AG20443 (cell line): ENCODE measurements around the gene MED13L.
"Not testable (repeated sequence)": the region's sequence is repeated elsewhere in the genome, so short reads cannot be mapped to it uniquely, and the experiment has no call there.

ENCODE experiments used
- DNase-seq: peaks from one replicate; pipeline ENCODE4 v3.0.0; 2012; ENCODE audit warnings: low spot score, mixed read lengths

MED13L gene

DNA sequence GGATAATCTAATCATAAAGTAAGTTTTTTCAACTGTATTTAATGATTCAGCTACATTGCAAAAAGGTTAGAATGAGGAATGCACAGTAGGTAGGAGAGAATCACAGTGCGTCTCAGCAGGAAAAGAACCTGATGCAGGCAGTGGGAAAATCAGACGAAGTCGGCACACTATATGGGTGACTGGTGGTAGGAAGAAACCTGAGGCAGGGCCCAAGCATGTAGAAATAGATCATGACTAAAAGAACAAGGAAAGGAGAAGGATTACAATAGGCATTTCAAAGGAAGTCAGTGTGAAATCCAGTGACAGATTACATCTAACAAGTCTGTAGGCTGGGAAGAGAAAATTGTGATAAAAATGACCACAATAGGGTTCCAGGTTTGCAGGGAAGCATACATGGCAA is 267.0 kb downstream of the MED13L start:
- DNase-seq, result no peak

DNA sequence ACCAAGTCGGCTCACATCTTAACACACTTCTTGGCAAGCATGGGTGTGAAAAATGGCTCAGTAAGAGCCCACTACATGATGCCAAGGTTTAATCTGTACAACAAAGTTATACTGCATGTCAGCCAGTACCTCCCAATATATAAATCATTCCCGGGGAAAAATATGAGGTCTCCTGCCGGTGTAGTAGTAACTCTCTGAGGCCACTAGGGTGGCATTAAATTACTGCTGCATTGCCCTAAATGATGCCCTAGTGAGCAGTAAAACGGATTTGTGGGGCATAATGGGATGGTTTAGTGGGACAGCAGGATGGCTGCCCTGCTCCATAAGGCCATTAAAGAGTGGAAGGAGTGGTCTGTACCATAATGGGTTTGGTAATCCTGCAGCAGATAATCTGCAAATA is 267.7 kb downstream of the MED13L start:
- no peak for DNase-seq

- no peak for DNase-seq
Observed at GRCh38 chr12:116006141-116006540, 271.4 kb downstream of the MED13L start.

DNA sequence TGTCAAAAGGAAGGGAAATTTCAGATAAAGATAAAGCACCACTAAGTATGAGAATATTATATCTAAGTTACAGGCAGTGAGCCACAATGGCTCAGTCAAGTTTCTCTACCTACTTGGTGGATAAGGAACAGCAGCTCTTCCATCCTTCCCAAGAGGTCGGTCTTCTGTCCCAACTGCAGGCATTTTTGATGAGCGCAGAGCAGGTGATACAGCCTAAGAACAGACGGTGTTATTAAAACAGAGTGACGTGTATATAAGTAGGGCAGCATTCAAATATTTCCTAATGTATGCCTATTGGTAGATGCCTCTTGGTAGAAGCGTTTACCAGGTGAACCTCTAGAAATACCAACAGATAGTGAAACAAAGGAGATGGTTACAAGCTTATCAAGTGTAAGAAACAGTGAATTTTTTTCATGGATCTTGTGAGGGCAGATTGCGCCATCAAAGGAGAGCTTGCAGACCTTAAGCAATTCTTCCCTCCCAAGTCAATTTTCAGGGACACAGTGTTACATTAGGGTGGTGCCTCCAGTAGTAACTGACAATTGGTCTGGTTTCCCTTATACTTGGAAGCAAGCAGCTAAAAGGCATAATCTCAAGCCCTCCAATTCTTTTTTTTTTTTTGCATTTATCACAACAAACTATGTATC is 274.5 kb downstream of the MED13L start:
- no peak for DNase-seq

GRCh38 chr12:116000252-116000651 is 277.2 kb downstream of the MED13L start:
- DNase-seq, result no peak

- no peak for DNase-seq
Observed at GRCh38 chr12:115999582-115999981, 277.9 kb downstream of the MED13L start.

DNA sequence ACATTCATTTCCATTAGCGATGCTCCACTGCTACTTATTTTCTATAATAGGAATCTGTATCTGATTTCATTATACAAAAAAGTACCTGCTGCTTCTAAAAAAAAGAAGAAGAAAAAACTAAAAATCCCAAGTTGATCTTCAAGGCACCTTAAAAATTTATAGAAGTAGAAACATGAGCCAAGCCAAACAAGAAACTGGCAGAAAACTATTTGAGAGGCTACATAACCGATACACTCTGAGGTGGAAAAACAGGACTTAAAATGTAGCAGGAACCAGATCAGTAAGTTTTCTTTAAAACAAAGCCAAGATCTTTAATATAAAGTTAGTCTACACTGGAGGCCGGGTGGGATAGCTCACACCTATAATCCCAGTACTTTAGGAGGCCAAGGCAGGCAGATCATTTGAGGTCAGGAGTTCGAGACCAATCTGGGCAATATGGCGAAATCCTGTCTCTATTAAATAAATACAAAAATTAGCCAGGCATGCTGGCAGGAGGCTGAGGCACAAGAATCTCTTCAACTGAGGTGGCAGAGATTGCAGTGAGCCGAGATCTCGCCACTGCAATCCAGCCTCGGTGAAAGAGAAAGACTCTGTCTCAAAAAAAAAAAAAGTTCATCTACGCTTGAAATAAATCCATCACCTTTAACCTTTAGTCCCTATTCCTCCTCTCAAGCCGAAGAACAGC is 278.6 kb downstream of the MED13L start:
- DNase-seq, result no peak

DNA sequence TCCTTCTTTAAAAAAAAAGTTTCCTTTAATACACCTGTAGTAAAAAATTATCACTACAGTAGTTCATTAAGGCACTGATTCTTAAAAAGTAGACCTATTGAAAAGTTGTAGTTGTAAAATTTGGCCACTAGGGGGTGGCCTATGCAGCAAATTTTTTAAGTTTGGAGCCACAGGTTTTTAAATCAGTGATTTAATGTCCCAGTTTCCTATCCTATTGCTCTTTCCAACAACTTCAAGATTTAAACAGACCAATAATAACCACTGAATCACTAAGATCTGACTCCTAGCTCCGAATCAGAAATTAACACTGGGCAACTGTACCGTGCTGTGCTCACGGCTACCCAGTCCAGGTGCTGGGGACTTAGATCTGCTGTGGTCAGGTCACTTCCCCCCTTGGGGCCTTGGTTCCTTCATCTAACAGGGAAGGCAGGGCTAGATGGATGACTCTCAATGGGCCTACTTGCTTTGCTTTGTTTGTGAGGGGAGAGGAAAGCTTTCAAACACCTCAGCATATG is 279.3 kb downstream of the MED13L start:
- DNase-seq, result peak; percentile 57

DNA sequence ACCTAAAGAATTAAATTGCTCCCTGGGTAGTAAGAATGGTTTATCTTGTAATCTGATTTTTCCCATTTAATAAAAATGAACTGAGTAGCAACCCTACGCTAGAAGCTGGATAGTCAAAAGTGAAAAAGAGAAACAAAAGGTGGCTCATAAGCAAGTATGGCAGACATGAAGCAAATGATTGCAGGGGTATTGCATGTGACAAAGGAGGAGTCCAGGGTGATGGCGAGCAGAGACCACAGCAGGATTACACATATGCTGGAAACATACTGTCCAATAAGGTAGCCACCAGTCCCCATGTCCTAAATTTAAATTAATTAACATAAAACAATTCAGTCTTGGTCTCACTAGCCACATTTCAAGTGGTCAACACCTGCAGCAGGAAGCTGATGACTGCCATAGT is 283.8 kb downstream of the MED13L start:
- no peak for DNase-seq

DNA sequence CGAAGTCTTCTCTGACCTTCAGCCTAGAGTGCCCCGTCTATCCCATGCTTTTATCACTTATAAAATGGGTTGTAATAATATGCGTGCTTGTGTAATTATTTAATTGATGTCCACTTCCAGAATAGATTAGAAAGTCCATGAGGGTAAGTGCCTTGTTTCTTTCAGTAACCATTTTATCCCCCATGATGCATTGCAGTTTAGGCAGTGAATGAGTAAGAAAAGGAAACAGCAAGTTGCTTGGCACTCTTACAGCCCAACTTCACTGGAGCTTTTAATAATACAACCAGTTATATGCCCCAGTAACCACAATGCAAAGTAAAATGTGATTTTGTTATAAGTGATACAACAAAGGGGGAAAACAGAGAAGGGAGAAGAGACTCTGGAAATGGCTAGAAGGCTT is 287.3 kb downstream of the MED13L start:
- DNase-seq, result no peak

DNA sequence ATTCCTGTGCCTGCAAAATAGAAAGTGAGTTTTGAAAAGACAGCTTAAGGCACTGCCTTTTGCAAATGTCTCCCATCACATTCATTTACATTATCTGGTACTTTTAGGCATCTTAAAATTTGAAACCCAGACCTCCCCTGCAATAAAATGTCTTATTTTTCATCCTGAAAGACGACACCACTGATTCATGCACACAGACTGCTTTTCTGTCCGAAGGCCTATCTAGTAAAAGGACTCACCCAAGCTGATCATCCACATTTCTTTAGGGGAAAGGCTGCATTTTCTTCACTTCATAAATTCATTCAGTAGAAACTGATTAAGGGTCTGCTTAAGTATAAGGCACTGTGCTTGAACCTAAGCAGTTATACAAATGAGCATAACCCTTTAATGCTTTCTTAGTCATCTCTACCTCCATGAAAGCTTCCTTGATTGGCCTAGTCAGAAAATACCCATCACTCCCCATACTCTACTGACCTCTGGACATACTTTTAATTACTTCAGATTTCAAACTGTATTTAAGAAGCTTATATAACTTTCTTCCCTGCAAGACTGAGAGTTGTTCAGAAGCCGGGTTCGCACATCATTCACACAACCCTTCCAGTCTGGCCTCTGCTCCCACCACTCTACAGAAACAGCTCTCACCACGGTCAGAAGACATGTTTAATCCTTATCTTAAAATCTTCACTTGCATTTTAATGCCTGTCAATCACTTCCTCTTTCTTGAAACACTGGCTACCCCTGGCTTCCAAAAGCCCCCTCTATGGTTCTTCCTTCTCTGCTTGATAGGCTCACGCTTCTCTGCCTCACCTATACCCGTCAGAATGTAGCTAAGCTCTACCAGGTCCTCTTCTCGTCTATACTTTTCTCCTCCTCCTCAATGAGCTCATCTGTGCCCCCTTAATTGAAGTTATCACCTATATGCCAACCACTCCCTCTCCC is 288.6 kb downstream of the MED13L start:
- DNase-seq, result no peak

DNA sequence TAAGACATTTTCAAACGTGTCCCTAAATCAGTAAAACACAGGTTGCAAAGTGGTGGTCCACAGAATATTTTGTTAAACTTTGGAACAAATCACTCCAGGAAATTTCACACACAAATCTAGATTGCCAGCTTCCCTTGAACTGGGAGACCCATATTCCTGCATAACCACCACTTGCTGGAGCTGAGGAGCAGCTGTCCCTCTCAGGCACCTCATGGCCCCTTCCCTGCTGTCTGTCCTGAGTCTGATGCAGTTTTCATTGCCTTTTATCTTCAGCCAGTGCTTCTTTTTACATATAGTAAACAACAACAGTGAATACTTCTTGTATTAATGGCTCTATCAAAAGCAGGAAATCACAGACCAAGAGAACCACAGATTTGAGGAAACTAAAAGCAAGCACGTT is 289.3 kb downstream of the MED13L start:
- no peak for DNase-seq

GRCh38 chr12:115984616-115985015 is 292.9 kb downstream of the MED13L start:
- no peak for DNase-seq

DNA sequence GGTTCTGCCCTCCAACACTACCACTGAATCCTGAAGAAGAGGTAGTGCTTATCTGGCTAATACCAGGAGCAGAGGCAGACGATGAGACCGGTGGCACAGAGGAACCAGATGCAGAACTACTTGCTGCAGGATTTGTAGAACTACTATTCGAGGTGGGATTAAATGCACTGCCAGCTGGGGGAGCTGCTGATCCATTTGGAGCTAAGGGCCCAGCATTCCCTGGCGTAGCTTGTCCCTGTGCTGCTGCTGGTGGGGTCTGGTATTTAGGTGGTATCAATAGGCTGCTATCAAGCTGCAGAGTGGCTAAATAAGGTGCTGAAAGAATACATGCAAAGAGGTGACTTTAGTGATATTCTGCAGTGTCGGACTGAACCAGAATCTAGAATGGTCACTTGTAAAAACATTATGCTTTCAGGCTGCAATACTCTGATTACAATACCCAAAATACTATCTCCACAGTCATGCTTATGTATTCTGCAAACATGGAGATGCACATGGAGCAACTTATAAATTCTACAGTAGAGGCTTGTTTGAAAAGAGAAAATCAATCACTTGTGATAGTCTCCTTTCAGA is 294.2 kb downstream of the MED13L start:
- DNase-seq, result peak; percentile 19

GRCh38 chr12:115980339-115980738 is 297.2 kb downstream of the MED13L start:
- no peak for DNase-seq

- DNase-seq, result no peak
Observed at GRCh38 chr12:115979851-115980250, 297.6 kb downstream of the MED13L start.

- DNase-seq, result no peak
Observed at GRCh38 chr12:115979351-115979750, 298.1 kb downstream of the MED13L start.

DNA sequence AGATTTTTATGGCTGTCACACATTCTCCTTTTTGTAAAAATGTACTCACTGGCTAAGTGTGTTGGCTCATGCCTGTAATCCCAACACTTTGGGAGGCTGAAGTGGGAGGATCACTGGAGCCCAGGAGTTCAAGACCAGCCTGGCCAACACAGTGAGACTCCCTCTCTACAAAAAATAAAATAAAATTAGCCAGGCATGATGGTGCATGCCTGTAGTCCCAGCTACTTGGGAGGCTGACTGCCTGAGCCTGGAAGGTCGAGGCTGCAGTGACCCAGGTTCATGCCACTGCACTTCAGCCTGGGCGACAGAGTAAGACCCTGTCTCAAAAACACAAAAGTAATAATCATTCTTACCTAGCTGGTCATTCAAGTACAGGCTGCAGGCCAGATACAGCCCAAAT is 300.7 kb downstream of the MED13L start:
- DNase-seq, result not testable (repeated sequence)

GRCh38 chr12:115975411-115975810 is 302.1 kb downstream of the MED13L start:
- DNase-seq, result no peak

- DNase-seq, result no peak
Observed at GRCh38 chr12:115973968-115974724, 303.3 kb downstream of the MED13L start.

DNA sequence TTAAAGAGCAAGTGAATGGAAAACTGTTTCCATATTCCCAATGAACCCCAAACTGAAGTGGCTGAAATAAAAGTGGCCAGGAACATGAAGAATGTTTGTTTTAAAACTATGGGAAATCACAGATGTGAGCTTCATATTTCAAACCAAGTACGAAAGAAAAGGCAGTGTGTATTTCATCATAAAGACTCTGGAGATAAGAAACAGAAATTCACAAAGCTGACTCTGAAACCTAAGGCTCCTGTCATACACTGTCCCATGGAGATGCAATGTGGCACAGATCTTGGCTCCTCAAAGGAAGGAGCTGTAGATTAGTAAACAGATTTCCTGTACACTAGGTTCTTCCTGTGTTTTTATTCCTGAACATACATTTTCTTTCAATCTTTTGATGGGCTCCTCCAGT is 304.4 kb downstream of the MED13L start:
- no peak for DNase-seq

GRCh38 chr12:115972241-115972640 is 305.3 kb downstream of the MED13L start:
- no peak for DNase-seq
